Suppressor macrophage treated with lipopolysaccharide for 4 hours (primary cell): ENCODE measurements around the gene AGFG2.
A peak's percentile ranks its signal among the peaks of the same experiment; 100 is the strongest.
"Not testable (repeated sequence)": the region's sequence is repeated elsewhere in the genome, so short reads cannot be mapped to it uniquely, and the experiment has no call there.

Source experiments
- DNase-seq: peaks from one replicate; pipeline ENCODE4 v3.0.0-alpha.2; 2020

AGFG2 gene

DNA sequence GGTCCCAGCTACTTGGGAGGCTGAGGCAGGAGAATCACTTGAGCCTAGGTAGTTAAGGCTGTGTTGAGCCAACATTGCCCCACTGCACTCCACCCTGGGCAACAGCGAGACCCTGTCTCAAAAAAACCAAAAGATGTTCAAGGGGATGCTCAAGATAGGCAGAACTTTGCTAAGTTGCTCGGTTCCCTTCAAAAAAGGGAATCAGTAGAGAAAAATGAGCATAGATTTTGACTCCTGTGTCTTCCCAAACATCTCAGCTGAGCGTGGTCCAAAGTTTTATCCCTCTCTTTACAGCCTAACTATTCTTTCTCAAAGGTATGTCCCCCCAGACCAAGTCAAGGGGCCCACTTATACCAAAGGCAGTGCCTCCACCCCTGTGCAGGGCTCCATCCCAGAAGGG is 14.0 kb downstream of the AGFG2 start:
- DNase-seq = no peak

DNA sequence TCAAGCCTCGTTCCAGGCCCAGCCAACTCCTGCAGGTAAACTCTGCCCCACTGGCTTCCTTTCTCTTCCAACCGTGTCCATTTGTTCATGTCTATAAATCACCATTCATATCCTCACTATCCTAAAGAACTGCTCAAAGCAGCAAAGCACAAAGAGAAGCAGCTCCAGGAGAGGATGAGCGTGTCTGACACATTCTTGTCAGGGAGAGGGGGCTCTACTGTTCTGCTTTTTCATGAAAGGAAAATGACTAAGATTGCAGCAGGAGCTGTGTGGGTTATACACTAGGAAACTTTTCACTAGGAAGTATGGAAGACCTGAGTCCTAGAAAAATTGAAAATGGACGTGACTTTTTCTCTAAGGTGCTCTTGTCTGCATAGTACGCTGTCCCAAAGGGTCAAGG is 16.7 kb downstream of the AGFG2 start:
- peak; percentile 36 for DNase-seq

DNA sequence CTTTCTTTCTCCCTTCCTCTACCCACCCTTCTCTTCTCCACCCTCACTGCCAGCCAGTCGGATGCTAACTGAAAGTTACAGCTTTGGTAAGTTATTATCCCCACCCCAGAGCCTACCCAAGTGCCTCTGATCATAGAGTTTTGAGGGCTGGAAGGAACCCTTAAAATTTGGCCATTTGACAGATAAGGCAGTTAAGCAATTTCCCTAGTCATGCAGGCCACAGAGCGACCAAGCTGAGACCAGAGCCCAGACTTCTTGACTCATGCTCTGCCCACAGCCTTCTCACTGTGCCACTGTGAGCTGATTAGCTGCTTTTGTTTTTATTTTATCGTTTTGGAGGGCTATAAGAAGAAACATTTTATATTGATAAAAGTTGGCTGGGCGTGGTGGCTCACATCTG is 17.5 kb downstream of the AGFG2 start:
- DNase-seq = peak; percentile 65

DNA sequence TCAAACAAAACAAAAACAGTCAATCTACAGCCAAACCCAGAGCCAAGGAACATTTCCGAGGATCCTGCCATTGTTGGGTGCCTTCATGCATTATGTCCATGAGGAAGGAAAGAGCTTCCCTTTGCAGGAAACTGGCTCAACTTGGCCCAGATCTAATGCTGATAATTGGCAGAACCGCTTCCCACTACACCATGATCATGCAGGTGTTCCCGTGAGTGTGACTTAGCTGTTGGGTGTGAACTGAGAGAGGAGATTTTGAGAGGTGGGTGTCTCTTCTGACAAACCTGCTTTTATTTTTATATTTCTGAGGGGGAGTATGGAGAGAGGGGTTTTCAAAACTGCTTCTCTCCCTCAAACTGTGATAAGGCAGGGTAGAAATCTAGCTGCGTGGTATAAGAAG is 20.1 kb downstream of the AGFG2 start:
- DNase-seq = no peak

DNA sequence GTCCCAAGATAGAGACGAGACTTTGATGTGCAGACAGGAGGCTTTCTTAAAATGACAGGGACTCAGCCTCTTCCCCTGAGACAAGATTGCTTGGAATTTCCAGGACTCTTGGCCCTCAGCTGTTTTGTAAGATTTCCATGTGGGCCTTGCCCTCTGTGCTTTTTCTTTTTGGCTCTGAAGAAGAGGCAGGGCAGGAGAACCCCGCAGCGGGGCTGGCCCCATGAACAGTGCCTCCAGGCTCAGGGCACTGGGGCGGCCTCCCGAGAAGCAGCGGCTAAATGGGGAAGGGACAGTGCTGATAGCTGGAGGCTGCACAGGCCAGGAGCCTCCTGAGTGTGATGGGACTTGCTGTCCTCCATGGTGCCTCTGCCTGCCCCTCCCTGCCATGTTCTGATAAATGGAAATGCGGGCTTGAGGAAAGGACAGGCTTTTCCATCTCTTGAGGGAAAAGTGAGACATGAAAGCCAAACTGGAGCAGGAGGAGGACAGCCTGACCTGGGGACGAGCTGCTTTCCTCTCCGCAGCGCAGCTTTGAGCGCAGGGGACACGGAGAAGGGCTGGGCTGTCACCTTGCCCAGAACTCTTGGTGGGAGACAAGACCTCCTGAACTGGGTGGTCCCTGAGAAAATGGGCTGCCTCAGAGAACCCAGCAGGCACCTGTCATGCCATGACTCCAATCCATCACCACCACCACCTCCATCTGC is 22.6 kb downstream of the AGFG2 start:
- DNase-seq = no peak

DNA sequence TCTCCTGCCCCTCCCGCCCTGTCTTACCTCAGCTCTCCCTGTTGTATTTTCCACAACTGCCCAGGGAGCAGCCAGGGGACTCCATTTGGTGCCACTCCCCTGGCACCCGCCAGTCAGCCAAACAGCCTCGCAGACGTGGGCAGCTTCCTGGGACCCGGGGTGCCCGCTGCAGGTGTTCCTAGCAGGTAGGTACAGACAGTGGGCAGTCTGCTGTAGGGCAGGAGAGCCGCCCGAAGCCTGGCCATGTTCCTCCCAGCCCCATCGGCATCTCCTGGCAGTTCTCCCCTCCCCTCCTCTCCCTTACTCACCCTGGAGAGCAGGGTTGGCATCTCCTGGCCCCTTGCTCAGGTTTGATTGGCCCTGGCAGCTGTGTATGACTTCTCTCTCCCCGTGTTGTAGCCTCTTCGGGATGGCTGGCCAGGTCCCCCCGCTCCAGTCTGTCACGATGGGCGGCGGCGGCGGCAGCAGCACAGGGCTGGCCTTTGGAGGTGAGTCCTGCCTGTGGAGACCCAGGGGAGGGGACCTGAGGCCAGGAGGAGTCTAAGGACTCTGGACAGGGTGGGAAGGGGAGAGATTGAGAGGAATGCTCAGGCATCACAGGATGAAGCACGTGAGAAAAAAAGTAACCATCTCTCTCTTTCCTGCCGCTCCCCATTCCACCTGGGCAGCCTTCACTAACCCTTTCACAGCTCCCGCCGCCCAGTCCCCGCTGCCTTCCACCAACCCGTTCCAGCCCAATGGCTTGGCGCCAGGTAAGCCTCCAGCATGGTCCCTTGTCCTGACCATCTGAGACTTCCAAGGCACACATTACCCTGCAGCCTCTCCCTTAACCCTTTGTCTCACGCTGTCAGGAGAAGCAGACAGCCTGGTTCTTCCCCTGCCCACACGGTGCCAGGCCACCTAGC is 23.4 kb downstream of the AGFG2 start:
- DNase-seq = no peak

DNA sequence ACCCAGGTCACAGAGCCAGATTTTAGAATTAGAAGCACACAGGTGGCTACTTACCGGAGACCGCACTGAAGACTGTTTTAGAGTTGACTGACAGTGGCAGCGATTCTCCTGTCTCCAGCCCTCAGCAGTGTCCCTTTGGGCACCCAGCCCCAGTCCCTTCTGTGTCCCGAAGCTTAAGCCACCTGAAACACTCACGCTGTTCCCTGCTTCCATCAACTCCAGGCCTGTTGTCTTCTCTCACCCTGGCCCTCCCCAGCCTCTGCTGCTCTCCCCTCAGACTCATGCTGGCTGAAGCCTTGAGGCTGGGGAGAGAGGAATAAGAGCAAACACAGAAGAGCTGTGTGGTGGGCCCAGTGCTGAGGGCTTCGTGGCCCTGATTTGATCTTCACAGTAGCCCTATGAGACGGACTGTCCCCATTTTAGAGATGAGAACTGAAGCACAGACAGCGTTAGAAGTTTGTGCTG is 24.1 kb downstream of the AGFG2 start:
- no peak for DNase-seq

DNA sequence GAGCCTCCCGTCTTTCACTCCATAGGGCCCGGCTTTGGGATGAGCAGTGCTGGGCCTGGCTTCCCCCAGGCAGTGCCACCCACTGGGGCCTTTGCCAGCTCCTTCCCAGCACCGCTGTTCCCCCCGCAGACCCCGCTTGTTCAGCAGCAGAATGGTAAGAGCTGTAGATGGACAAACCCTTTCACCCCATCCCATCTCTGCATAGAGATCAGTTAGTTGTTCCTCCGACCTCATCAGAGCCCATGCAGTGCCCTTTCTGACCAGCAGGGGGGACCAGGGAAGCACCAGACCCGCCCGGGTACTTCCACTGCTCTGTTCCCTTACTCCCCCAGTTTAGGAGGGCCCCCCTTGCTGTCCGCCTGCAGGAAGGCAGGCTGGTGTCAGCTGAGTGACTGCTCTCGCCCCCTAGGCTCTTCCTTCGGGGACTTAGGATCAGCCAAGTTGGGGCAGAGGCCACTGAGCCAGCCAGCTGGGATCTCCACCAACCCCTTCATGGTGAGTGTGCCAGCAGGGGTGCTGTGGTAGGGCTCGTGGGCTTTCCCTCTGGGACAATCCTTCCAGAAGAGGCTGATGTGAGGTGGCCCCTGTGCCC is 24.9 kb downstream of the AGFG2 start:
- DNase-seq = peak; percentile 84

DNA sequence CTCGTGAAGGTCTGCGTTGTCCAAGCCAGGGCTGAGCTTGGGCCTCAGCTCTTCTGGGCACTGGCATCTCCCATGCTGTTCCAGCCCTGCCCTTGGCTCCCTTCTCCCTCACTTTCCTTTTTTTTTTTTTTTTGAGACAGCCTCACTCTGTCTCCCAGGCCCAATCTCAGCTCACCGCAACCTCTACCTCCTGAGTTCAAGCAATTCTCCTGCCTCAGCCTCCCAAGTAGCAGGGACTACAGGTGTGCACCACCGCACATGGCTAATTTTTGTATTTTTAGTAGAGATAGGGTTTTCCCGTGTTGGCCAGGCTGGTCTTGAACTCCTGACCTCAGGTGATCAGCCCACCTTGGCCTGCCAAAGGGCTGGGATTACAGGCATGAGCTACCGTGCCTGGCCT is 25.4 kb downstream of the AGFG2 start:
- DNase-seq = not testable (repeated sequence)

DNA sequence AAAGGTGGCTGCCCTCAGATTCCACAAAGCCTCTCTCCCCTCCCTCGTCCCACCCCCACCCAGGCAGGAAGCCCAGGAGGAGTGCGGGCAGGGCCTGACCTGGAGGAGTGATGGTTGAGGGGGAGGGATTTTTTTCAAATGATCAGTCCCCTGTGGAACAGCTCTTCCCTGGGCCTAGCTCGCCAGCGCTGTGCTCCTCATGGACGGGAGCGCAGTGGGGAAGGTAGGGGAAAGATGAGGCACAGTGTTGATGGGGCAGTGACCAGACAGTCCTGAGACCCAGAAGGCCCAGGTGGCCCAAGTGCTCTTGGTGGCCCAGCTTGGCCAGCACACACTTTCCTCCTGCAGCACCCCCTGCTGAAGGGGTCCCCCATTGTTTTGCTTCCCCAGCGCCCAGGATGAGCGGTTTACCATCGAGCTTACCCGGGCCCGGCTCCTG is 26.1 kb downstream of the AGFG2 start:
- DNase-seq = no peak

DNA sequence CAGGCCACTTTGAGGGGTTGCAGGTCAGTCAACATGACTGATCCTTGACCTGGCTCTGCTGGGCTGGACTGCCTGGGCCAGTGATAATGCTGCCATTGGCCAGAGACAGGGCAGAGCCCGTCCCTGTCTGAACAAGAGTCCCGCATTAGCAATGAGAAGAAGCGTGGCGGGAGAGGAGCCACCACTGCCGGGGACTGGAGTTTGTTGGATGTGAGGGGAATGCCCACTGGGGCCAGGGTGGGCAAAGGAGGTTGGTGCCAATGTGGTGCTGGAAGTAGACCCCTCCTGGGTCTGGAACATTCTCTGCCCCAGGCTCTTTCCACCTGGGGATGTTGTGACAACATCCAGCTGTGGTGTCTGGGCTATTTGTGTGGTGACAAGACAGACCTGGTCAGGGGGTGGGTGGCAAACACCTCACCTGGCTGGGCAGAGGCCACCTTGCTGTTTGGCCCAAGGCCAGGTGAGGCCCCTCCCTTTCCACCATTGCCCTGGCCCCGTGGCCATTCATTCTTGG is 27.1 kb downstream of the AGFG2 start:
- DNase-seq = no peak

DNA sequence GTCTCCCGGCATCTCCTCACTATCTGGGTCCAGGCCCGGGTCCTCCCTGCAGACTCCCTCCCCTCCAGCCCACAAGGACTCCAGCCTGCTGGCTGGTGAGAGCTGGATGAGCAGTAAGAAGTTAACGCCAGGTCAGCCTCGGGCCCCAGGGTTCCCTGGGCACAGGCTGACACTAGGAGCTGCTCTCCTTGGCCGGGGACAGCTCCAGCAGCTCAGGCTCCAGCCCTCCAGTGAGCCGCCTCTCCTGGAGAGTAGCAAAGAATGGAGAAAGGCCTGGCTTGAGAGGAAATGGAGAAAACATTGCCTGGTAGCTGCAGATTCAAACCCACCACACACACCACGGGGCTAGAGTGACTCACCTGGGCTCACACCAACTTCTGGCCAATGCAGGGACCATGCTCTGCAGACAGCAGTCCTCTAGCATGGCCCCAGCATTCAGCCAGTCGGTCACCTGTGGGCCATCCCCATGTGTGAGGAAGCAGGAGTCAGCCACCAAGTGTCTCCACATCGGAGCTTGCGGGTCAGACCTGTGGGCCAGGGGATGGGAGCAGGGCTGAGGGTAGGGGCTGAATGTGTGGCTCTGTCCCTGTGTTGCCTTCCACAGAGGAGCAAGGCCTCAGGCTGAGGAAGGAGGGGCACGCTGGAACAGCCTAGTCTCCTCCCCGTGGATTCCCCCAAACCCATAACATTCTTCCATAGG is 28.2 kb downstream of the AGFG2 start:
- no peak for DNase-seq

DNA sequence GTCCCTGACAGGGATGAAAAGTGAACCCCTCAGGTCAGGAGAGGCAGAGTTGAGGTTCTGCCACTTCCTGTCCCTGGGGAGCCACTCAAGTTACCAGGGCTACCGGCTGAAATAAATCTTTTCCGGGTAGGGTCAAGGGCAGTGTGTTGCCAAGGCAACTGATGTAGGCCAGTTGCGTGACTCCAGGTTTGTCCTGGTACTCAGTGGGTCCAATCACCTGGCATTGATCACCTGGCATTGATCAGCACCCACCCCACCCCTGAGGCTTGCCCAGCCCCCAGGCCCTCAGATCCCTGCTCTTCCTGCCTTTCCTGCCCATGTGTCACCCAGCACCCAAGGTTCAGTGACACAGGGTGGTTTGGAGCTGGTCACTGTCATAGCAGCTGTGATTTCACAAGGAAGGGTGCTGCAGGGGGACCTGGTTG is 28.8 kb downstream of the AGFG2 start:
- DNase-seq = no peak

DNA sequence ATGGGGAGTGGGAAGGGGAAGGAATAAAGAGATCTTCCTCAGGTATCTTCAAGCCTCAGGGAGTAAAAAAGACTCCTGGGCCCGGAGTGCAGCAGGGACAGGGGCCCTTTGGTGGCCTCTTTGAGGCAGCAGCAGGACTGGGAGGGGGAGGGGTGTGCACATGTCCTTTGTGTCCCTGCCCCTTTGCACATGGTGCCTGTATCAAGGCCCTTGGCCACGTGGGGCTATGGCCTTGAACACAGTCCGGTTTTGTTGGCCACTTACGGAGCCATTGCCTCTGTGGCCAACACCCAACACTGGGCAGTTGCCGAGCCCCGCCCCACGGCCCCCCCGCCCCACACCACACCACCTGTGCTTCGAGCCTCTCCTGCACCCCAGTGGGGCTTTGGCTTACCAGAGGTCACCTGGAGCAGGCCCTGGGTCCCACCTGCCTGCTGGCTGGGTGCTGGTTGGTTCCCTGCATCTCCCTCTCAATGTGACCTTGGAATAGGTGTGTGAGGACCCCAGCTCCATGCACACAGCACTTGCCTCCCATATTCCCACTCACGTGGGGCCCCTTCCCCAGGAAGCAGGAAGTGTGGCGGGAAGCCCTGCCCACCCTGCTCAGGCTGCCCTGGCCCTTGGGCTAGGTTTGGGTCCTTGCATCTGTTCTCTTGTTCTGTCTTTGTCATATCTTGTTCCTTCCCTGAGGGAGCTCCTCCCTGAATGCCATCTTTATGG is 29.3 kb downstream of the AGFG2 start:
- no peak for DNase-seq

DNA sequence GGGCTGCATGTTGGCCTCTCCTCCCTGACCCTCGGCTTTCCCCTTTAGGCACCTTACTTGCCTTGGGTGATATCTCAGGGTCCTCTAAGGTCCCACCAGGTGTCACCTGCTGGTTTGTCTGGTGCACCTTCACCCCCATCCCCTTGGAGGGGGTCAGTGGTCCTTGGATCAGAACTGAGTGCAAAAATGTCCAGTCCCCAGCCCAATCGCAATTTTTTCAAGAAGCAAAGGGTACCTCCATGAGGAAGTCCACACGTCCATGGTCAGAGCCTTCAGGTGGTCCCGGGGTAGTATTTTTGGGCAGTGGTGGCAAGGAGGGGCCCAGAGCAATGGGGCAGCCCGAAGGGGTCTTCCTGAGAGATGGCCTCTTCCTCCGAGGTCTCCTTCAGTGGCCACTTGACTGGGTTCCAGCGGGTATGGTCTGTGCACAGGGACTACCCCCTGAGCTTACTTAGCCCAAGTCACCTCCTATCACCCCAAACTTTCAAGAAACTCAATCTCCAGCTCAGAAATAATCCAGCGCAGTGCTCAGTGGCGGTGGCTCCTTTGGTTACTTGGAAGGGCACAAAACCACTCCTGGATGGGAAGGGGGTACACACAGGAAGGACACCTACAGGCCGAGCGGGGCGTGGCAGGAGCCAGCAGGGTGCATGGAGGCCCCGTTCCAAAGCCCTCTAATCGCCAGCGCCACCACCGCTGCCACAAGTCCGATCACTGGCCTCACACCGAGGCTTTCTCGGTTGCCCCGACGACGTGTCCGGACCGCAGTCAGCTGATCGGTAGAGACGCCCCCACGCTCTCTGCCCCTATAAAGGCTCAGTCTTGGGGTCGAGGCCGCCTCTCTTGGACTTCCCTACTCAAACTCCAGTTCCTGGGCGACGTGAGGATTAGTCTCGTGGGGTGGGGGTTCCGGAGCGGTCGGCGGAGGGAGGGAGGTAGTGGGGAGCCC is 30.2 kb downstream of the AGFG2 start:
- DNase-seq = peak; percentile 36

DNA sequence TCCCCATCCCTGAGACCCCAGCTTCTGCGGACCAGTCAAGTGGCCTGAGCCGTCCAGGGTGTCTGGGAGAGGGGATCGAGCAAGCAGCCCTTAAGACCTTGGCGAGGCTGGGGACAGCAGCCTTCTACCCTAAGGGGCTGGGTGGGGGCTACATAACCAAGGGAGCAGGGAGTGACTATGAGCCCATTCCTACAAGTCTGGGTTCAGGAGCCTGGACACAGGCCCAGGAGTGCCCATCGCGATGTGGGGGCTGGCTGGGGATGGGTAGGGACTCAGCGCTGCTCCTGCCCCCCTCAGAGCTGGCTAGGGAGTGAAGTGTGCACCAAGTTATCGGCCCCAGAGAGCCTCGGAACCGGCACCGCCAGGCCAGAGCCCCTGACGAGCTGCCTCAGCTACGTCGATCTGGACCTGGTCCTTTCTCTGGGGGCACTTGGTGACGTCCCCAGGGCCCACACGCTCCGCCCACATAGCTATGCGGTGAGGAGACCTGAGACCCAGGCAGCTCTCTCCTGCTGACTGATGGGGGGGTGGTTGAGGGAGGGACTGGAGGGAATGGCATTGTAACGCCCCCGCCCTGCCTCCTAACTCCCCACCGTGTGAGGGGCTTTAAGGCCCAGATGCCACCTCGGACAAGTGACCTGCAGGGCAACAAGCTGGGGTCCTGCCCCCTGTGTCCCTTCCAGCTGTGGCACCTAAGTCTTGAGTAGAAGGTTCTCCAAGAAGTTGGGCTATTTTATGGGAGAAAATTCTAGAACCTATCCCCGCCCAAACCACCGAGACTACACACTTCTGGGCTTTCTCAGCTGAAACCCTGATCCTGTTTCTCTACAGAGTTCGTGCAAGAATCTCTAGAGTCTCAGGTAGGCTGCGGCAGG is 32.2 kb downstream of the AGFG2 start:
- DNase-seq = no peak

DNA sequence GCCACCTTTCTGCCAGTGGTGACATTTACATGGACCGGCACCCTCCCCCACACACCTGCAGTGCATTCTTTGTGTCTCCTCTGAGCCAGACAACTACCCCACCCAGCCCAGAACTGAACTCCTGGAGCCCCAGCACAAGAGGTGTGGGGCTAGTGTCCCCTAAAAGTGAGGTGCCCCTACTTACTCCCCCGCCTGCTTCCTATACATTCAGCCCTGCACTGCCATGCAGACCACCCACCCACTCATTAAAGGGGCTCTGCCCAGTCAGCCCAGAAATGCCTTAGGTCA is 32.8 kb downstream of the AGFG2 start:
- DNase-seq = no peak

DNA sequence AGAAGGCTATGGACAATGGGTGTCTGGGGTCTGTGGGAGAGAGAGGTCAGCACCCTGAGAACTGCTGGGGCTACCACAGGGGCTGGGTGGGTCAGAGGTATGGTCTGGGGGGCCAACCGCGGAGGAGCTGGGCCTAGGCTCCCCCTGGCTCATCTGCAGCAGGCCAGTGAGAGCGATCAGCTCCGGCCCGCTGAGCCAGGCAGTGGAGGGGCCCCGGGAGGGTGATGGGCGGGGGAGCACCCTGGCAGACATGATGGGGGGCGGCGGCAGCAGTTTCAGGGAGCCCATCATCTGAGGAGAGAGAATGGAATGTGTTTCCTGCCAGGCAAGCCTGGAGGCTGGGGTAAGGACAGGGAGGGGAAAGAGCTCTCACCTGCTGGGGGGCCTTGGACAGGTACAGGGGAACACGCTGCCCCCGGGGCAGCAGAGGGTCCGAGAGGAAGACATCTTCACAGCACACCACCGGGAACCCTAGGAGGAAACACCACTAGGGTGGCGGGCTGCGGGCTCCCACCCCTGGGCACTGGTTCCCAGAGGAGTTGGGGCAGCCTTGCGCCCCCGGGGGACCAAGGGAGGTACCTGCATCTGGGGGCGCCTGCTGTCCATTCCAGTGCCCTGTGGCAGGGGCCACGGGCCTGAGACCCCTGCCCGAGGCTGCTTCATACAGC is 33.4 kb downstream of the AGFG2 start:
- DNase-seq = no peak

DNA sequence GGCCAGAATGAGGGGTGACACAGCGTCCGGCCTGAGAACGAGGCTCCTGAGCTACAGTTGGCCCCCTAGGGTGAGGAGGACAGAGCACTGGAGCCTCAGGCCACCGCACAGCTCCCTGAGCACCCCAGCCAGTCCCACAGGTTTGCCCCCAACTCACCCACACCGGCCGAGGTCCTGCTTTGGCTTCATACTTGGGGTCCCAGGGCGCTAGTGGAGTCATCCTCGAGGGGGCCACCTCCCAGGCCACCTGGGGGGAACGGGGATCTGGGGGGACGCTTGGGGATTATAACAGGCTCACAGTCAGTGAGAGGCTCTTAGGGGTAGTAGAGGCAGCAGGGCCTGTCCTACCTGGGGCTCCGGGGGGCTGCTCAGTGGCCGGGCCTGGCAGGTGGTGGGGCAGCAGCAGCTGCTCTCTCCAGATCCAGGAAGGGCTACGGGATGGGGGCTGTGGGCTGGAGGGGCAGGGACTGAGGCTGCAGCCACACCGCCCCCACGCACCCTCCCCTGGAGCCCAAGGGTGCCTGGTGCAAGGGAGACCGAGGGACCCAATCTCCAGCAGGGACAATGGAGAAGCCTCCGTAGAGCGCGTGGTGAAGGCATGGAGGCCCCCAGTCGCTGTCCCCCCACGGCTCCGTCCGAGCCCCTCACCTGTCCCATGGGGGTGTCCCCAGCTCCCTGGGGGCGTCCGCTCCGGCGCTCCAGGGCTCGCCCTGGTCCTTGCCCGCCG is 34.1 kb downstream of the AGFG2 start:
- DNase-seq = no peak
